Adrenal gland (tissue), 12 donors: ENCODE results near the gene PMEPA1. TPM values are rescaled to one million over a fixed set of nuclear protein-coding genes. Genes with fewer than 3 reads are reported as not detected.

Experiments used
- DNase-seq, 7 donors: peaks; one replicate each; pipeline ENCODE4 v3.0.0-alpha.2; 2019 to 2020
- H3K27ac ChIP-seq, 5 donors: fragments of 200-600 bp; sonication (generic) in 4 of 5; 1 replicate in 3 of 5; 2 replicates in 2 of 5; pipeline versions ENCODE4 v1.5.1 to v1.8.0; 2016 to 2020; ENCODE audit warnings: mild to moderate bottlenecking in 1 of 5
- H3K27me3 ChIP-seq: fragments of 200-600 bp; 2 replicates; pipeline ENCODE4 v1.8.0; 2021
- H3K36me3 ChIP-seq, 2 donors: fragments of 200-600 bp; replicated peaks in 1 of 2; 1 replicate in 1 of 2; 2 replicates in 1 of 2; pipeline versions ENCODE4 v1.5.1 to v1.8.0; 2018 to 2022
- H3K4me1 ChIP-seq, 2 donors: fragments of 200-600 bp; replicated peaks in 1 of 2; 1 replicate in 1 of 2; 2 replicates in 1 of 2; pipeline versions ENCODE4 v1.5.1 to v1.8.0; 2018 to 2021
- H3K4me3 ChIP-seq, 4 donors: fragments of 200-600 bp; sonication (generic) in 3 of 4; one replicate each; pipeline ENCODE4 v1.5.1; 2016 to 2018
- H3K9me3 ChIP-seq, 3 donors: fragments of 200-600 bp; sonication (generic) in 1 of 3; replicated peaks in 1 of 3; 1 replicate in 2 of 3; 2 replicates in 1 of 3; pipeline versions ENCODE4 v1.5.1 to v1.8.0; 2016 to 2021
- POLR2A ChIP-seq, 2 donors: fragments of 450-650 bp; IDR thresholded peaks; one replicate each; pipeline ENCODE4 v1.6.1; 2017; ENCODE audit warnings: antibody characterized with exemption in 2 of 2, mild to moderate bottlenecking in 2 of 2, moderate library complexity in 1 of 2
- WGBS, 4 donors: extraction: QIAGEN DNeasy Blood & Tissue Kit in 2 of 4; methylation state at CpG; one replicate each; pipeline versions ENCODE4 v1.1.5 to v1.1.7; 2013 to 2017; 5-methylcytosine and 5-hydroxymethylcytosine counted together
- intact Hi-C, 2 donors: fragments of 100-400 bp; cut with DNase I; formaldehyde crosslinking; loops; one replicate each; pipeline versions ENCODE4 v1.14.1 to v1.15.0; 2022 to 2023
- polyA plus RNA-seq, 3 donors: library from polyadenylated mRNA; stranded (reverse); fragments of 200-250 nt in 2 of 3; fragments of 350-450 nt in 1 of 3; fragmentation: Illumina TruSeq in 1 of 3; extraction: RNeasy Lipid Tissue Mini Kit (QIAGEN cat#74804) in 1 of 3; gene quantifications; one replicate each; pipeline ENCODE4 v1.2.3, GENCODE V29; 2013 to 2014
- total RNA-seq, 9 donors: library from RNA; depleted of rRNA in 4 of 9; stranded (reverse); fragments of >200 nt in 4 of 9; fragments of 120-200 nt in 1 of 9; fragmentation: NEBNext Ultra II Directional in 1 of 9; extraction: Animal tissue kit (Norgen Biotek cat#: 25700) in 1 of 9; gene quantifications; one replicate each; pipeline versions ENCODE4 v1.1.0 to v1.2.4, GENCODE V29; 2013 to 2023
- TF ChIP-seq, protein P1 (sequence below), 6 experiments: fragments of 450-650 bp in 4 of 6; fragments of 200-600 bp in 2 of 6; sonication (generic) in 1 of 6; IDR thresholded peaks; 1 replicate in 5 of 6; 2 replicates in 1 of 6; pipeline versions ENCODE4 v1.5.1 to v1.8.0; 2016 to 2021; ENCODE audit warnings: antibody characterized with exemption in 6 of 6, mild to moderate bottlenecking in 2 of 6, moderate library complexity in 1 of 6
- donor health status: healthy with polysubstance abuse.
- donor health status: Bipolar disorder and iron deficiency.
- donor health status: DM: yes; HTN: yes; CAD: no.
- donor health status: DM: no; HTN: no; CAD: no.
- donor health status: DM: no; HTN: no; CAD: no.
- donor health status: DM: yes; HTN: yes; CAD: no.

Gene PMEPA1
- total and polyA plus RNA-seq, 12 donors, result 1.2 to 36.0 (median 10.0) TPM

DNA sequence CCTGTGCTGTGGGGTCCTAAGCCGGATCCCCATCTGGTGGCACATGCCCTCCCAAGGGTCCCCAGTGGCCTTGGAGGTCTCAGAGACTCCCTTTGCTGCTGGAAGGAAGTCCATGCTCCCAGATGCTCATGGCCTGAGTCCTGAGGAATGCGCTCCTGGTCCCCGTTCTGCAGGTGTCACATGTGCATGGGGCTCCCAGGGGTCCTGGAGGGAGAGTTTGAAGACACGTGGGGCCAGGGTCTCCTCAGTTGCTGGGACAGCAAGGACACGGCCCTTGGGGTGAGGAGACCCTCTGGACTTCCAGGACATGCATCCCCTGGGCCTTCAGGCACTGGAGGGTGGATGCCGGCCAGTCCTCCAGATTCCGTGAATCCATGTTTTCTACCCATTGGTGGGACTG lies 101.3 kb downstream of the PMEPA1 start:
- WGBS, 4 donors, result 68 to 85% (median 79%) methylated on average over 5 to 7 of the region's 7 CpGs
- TF ChIP-seq POLR2A (IDR thresholded peaks at IDR 0.05), result no peak
- TF ChIP-seq, protein P1, sequence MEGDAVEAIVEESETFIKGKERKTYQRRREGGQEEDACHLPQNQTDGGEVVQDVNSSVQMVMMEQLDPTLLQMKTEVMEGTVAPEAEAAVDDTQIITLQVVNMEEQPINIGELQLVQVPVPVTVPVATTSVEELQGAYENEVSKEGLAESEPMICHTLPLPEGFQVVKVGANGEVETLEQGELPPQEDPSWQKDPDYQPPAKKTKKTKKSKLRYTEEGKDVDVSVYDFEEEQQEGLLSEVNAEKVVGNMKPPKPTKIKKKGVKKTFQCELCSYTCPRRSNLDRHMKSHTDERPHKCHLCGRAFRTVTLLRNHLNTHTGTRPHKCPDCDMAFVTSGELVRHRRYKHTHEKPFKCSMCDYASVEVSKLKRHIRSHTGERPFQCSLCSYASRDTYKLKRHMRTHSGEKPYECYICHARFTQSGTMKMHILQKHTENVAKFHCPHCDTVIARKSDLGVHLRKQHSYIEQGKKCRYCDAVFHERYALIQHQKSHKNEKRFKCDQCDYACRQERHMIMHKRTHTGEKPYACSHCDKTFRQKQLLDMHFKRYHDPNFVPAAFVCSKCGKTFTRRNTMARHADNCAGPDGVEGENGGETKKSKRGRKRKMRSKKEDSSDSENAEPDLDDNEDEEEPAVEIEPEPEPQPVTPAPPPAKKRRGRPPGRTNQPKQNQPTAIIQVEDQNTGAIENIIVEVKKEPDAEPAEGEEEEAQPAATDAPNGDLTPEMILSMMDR (IDR thresholded peaks at IDR 0.05), result no peak
- H3K4me1 ChIP-seq, result no peaks in the 10 kb centered on the region
- H3K27ac ChIP-seq, result no peak overlapping the region
- H3K36me3 ChIP-seq, result no peaks in the 10 kb centered on the region
- H3K9me3 ChIP-seq, result no peaks in the 10 kb centered on the region
- no peak for DNase-seq
- no peak overlapping the region for H3K4me3 ChIP-seq
- H3K27me3 ChIP-seq, result no peaks in the 10 kb centered on the region
- intact Hi-C loops, result no loop called here

GRCh38 chr20:57605878-57606277 lies 103.9 kb downstream of the PMEPA1 start:
- DNase-seq, result no peak
- TF ChIP-seq, protein P1 (IDR thresholded peaks at IDR 0.05), result no peak
- TF ChIP-seq POLR2A (IDR thresholded peaks at IDR 0.05), result no peak
- intact Hi-C loops, result no loop called here
- Histone ChIP-seq H3K9me3 (no peaks in the 10 kb centered on the region), H3K36me3 (no peaks in the 10 kb centered on the region), H3K4me3 (no peak overlapping the region), H3K4me1 (no peaks in the 10 kb centered on the region), H3K27me3 (no peaks in the 10 kb centered on the region), H3K27ac (no peak overlapping the region)
- 64 to 73% (median 70%) methylated on average over 5 of the region's 5 CpGs for WGBS, 4 donors

DNA sequence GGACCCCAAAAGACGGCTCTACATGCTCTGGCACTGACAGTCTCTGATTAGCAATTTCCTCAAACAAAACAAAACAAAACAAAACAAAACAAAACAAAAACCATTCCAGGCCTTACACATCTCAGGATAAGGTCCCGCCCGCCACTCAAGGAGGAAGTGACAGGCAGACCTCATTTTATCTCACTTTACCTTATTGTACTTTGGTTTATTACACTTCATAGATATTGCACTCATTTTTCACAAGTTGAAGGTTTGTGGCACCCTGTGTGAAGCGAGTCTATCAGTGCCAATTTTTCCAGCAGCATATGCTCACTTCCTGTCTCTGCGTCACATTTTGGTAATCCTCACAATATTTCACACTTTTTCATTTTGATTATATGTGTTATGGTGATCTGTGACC lies 104.8 kb downstream of the PMEPA1 start:
- DNase-seq, result no peak
- H3K4me1 ChIP-seq, result no peaks in the 10 kb centered on the region
- H3K27me3 ChIP-seq, result no peaks in the 10 kb centered on the region
- H3K27ac ChIP-seq, result no peak overlapping the region
- no peak for TF ChIP-seq POLR2A (IDR thresholded peaks at IDR 0.05)
- TF ChIP-seq, protein P1 (IDR thresholded peaks at IDR 0.05), result no peak
- H3K4me3 ChIP-seq, result no peak overlapping the region
- H3K9me3 ChIP-seq, result no peaks in the 10 kb centered on the region
- intact Hi-C loops, result no loop called here
- H3K36me3 ChIP-seq, result no peaks in the 10 kb centered on the region
- 63 to 72% (median 66%) methylated on average over 5 of the region's 5 CpGs for WGBS, 4 donors

DNA sequence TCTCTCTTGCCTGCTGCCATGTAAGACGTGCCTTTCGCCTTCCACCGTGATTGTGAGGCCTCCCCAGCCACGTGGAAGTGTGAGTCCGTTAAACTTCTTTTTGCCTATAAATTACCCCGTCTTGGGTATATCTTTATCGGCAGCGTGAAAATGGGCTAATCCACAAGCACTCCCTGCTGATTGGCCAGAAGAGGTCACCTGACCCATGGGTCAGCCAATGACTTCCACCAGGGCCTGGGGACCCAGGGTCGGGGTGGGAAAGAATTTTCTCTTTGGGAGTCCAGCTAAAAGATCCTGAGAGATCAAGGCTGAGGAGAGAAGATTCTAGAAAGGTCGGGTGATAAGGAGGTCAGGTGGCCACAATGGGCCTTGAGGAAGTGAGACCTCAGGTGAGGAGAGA lies 106.7 kb downstream of the PMEPA1 start:
- H3K36me3 ChIP-seq, result no peaks in the 10 kb centered on the region
- no peaks in the 10 kb centered on the region for H3K4me1 ChIP-seq
- TF ChIP-seq, protein P1 (IDR thresholded peaks at IDR 0.05), result no peak
- TF ChIP-seq POLR2A (IDR thresholded peaks at IDR 0.05), result no peak
- intact Hi-C loops, result no loop called here
- 85 to 92% (median 89%) methylated on average over 10 of the region's 10 CpGs for WGBS, 4 donors
- H3K27ac ChIP-seq, result no peak overlapping the region
- H3K9me3 ChIP-seq, result no peaks in the 10 kb centered on the region
- no peak for DNase-seq
- no peak overlapping the region for H3K4me3 ChIP-seq
- H3K27me3 ChIP-seq, result no peaks in the 10 kb centered on the region
